ENCODE results near the gene FZD7.

The FZD7 gene

GRCh38 chr2:202042444-202042843, 8.8 kb downstream of the FZD7 start:
- no peaks in the 10 kb centered on the region for H3K4me1 ChIP-seq
- no peak overlapping the region for H3K4me2 ChIP-seq (ENCODE audit: low read length)
- H3K27ac ChIP-seq: no peak overlapping the region
- TF ChIP-seq CTCF (IDR thresholded peaks at IDR 0.05): no peak
- no peaks in the 10 kb centered on the region for H3K79me2 ChIP-seq
- H3K4me3 ChIP-seq (ENCODE audit: low read depth, low read length): no peak overlapping the region
- no peak overlapping the region for H3K9ac ChIP-seq
- H3K9me3 ChIP-seq (ENCODE audit: control insufficient read depth, low read length): no peaks in the 10 kb centered on the region
- H3K36me3 ChIP-seq (ENCODE audit: control insufficient read depth, insufficient read depth, low read length): no peaks in the 10 kb centered on the region
- no peaks in the 10 kb centered on the region for H3K27me3 ChIP-seq (ENCODE audit: control insufficient read depth, insufficient read depth, low read length)
- no peak overlapping the region for H2AFZ ChIP-seq

GRCh38 chr2:202043475-202043874, 9.8 kb downstream of the FZD7 start:
- Histone ChIP-seq H2AFZ (no peak overlapping the region), H3K4me1 (no peaks in the 10 kb centered on the region), H3K4me2 (ENCODE audit: low read length) (no peak overlapping the region), H3K27ac (no peak overlapping the region), H3K9ac (no peak overlapping the region), H3K27me3 (ENCODE audit: control insufficient read depth, insufficient read depth, low read length) (no peaks in the 10 kb centered on the region), H3K9me3 (ENCODE audit: control insufficient read depth, low read length) (no peaks in the 10 kb centered on the region), H3K79me2 (no peaks in the 10 kb centered on the region), H3K4me3 (ENCODE audit: low read depth, low read length) (no peak overlapping the region), H3K36me3 (ENCODE audit: control insufficient read depth, insufficient read depth, low read length) (no peaks in the 10 kb centered on the region)
- no peak for TF ChIP-seq CTCF (IDR thresholded peaks at IDR 0.05)

GRCh38 chr2:202044777-202045176, 11.1 kb downstream of the FZD7 start:
- Histone ChIP-seq H3K9ac (no peak overlapping the region), H3K79me2 (no peaks in the 10 kb centered on the region), H3K36me3 (ENCODE audit: control insufficient read depth, insufficient read depth, low read length) (no peaks in the 10 kb centered on the region), H3K4me3 (ENCODE audit: low read depth, low read length) (no peak overlapping the region), H3K27ac (no peak overlapping the region), H2AFZ (no peak overlapping the region), H3K4me2 (ENCODE audit: low read length) (no peak overlapping the region), H3K9me3 (ENCODE audit: control insufficient read depth, low read length) (no peaks in the 10 kb centered on the region), H3K27me3 (ENCODE audit: control insufficient read depth, insufficient read depth, low read length) (no peaks in the 10 kb centered on the region), H3K4me1 (no peaks in the 10 kb centered on the region)
- TF ChIP-seq CTCF (IDR thresholded peaks at IDR 0.05): no peak

- Histone ChIP-seq H3K9me3 (ENCODE audit: control insufficient read depth, low read length) (no peaks in the 10 kb centered on the region), H3K4me3 (ENCODE audit: low read depth, low read length) (no peak overlapping the region), H3K27ac (no peak overlapping the region), H3K27me3 (ENCODE audit: control insufficient read depth, insufficient read depth, low read length) (no peaks in the 10 kb centered on the region), H3K9ac (no peak overlapping the region), H3K4me1 (no peaks in the 10 kb centered on the region), H3K36me3 (ENCODE audit: control insufficient read depth, insufficient read depth, low read length) (no peaks in the 10 kb centered on the region), H2AFZ (no peak overlapping the region), H3K79me2 (no peaks in the 10 kb centered on the region), H3K4me2 (ENCODE audit: low read length) (no peak overlapping the region)
- TF ChIP-seq CTCF (IDR thresholded peaks at IDR 0.05): no peak
Observed at GRCh38 chr2:202046572-202046971, 12.9 kb downstream of the FZD7 start.

GRCh38 chr2:202049092-202049728, 15.6 kb downstream of the FZD7 start:
- Histone ChIP-seq H3K27me3 (ENCODE audit: control insufficient read depth, insufficient read depth, low read length) (no peaks in the 10 kb centered on the region), H3K4me3 (ENCODE audit: low read depth, low read length) (no peak overlapping the region), H3K36me3 (ENCODE audit: control insufficient read depth, insufficient read depth, low read length) (no peaks in the 10 kb centered on the region), H3K79me2 (no peaks in the 10 kb centered on the region), H3K4me2 (ENCODE audit: low read length) (no peak overlapping the region), H3K27ac (no peak overlapping the region), H3K9ac (no peak overlapping the region), H3K4me1 (no peaks in the 10 kb centered on the region), H2AFZ (no peak overlapping the region), H3K9me3 (ENCODE audit: control insufficient read depth, low read length) (no peaks in the 10 kb centered on the region)
- no peak for TF ChIP-seq CTCF (IDR thresholded peaks at IDR 0.05)

All from parathyroid adenoma (tissue), 2 donors.